PC-9 (cell line): Measurements from ENCODE around the gene CBLN3. TPM values are rescaled to one million over a fixed set of nuclear protein-coding genes. Genes with fewer than 3 reads are reported as not detected.

ENCODE experiments used
- BruUV-seq: library from RNA; stranded (reverse); fragments of 400-500 nt; replicated peaks from 2 replicates; lab custom pipeline; 2021; lab: Mats Ljungman, UMichigan
- CTCF ChIA-PET: fragments of 300-600 bp; sonication (Branson Sonifier 250); formaldehyde crosslinking; loops from one replicate; lab custom pipeline; 2022; ENCODE audit warnings: antibody characterized with exemption; lab: Charles Lee
- POLR2A ChIA-PET: fragments of 300-600 bp; sonication (Branson Sonifier 250); formaldehyde crosslinking; loops from one replicate; lab custom pipeline; 2022; ENCODE audit warnings: antibody characterized with exemption; ENCODE audit not compliant: unreplicated experiment; lab: Charles Lee
- DNase-seq, 2 experiments: peaks; one replicate each; pipeline versions ENCODE4 v3.0.0 to v3.0.0-alpha.2; 2015 to 2022; ENCODE audit warnings: mixed read lengths in 1 of 2
- H2AFZ ChIP-seq: fragments of 200-600 bp; sonication (generic); 2 replicates; pipeline ENCODE4 v1.8.1; 2017; ENCODE audit warnings: antibody characterized with exemption
- H3F3A ChIP-seq: fragments of 200-600 bp; sonication (generic); 2 replicates; pipeline ENCODE4 v1.8.1; 2017; ENCODE audit warnings: antibody characterized with exemption, mild to moderate bottlenecking, low read depth; ENCODE audit not compliant: insufficient read depth
- H3K27ac ChIP-seq: fragments of 200-600 bp; sonication (generic); 2 replicates; pipeline ENCODE4 v1.6.1; 2016; ENCODE audit warnings: mixed run types
- H3K27me3 ChIP-seq: fragments of 200-600 bp; sonication (generic); 2 replicates; pipeline ENCODE4 v1.6.1; 2016; ENCODE audit warnings: low read depth, mixed run types; ENCODE audit not compliant: insufficient read depth
- H3K36me3 ChIP-seq: fragments of 200-600 bp; sonication (generic); 2 replicates; pipeline ENCODE4 v1.6.1; 2016; ENCODE audit warnings: low read depth, mixed run types
- H3K4me1 ChIP-seq: fragments of 200-600 bp; sonication (generic); replicated peaks from 2 replicates; pipeline ENCODE4 v1.6.1; 2016; ENCODE audit warnings: mixed run types; ENCODE audit not compliant: insufficient read depth
- H3K4me2 ChIP-seq: fragments of 200-600 bp; sonication (generic); 2 replicates; pipeline ENCODE4 v1.6.1; 2017; ENCODE audit warnings: mixed run types
- H3K4me3 ChIP-seq: fragments of 200-600 bp; sonication (generic); 2 replicates; pipeline ENCODE4 v1.6.1; 2016; ENCODE audit warnings: mixed run types
- H3K79me2 ChIP-seq: fragments of 200-600 bp; sonication (generic); 2 replicates; pipeline ENCODE4 v1.6.1; 2017; ENCODE audit warnings: low read depth, mixed run types
- H3K9me2 ChIP-seq: fragments of 200-600 bp; sonication (generic); 2 replicates; pipeline ENCODE4 v1.8.1; 2017; ENCODE audit warnings: mild to moderate bottlenecking; ENCODE audit not compliant: insufficient read depth
- H3K9me3 ChIP-seq: fragments of 200-600 bp; sonication (generic); 2 replicates; pipeline ENCODE4 v1.8.1; 2016; ENCODE audit warnings: low read depth; ENCODE audit not compliant: insufficient read depth
- H4K20me1 ChIP-seq: fragments of 200-600 bp; sonication (generic); 2 replicates; pipeline ENCODE4 v1.8.1; 2017; ENCODE audit not compliant: insufficient read depth
- CTCF ChIP-seq: fragments of 200-600 bp; sonication (generic); conservative IDR thresholded peaks from 2 replicates; pipeline ENCODE4 v1.6.1; 2017; ENCODE audit warnings: mixed run types, antibody characterized with exemption, mild to moderate bottlenecking, moderate library complexity
- EZH2 ChIP-seq: fragments of 200-600 bp; sonication (generic); IDR thresholded peaks from 2 replicates; pipeline ENCODE4 v1.8.0; 2017; ENCODE audit warnings: antibody characterized with exemption, low read depth
- intact Hi-C: fragments of 100-400 bp; cut with micrococcal nuclease; formaldehyde crosslinking; loops from one replicate; pipeline ENCODE4 v1.10.0; 2022; ENCODE audit not compliant: unreplicated experiment
- total RNA-seq: library from RNA; stranded (reverse); gene quantifications from 2 replicates; pipeline ENCODE4 v1.2.3, GENCODE V29; 2021

The CBLN3 gene
- total RNA-seq, 1 experiment from 2014 or later, result 8.3 TPM

GRCh38 chr14:24436355-24437019, 7.0 kb upstream of the CBLN3 start:
- POLR2A ChIA-PET, result no interaction called here

GRCh38 chr14:24435998-24436354, 6.5 kb upstream of the CBLN3 start:
- 0 out of 2 replicates have a peak, but pooled peaks cover 4% of the 10 kb centered on the region for H4K20me1 ChIP-seq
- no peaks in the 10 kb centered on the region for H3K36me3 ChIP-seq
- BruUV-seq, result no TSS peak
- no peak for DNase-seq
- TF ChIP-seq EZH2, result no peak
- TF ChIP-seq CTCF, result no peak
- no peaks in the 10 kb centered on the region for H3K9me3 ChIP-seq
- ChIA-PET CTCF (interaction anchor here (1.0 kb wide), 1 partner anchor 103 kb away, joined by 4 read pairs; no protein-coding TSS in a partner anchor), POLR2A (no interaction called here)
- H3K4me1 ChIP-seq, result peaks cover 7% of the 10 kb centered on the region
- intact Hi-C loops, result loop anchor here (1.0 kb wide), 1 partner anchor 103 kb away; no protein-coding TSS in a partner anchor
- H3K79me2 ChIP-seq, result peaks cover 10% of the 10 kb centered on the region; the same call in 1 of the 2 replicates
- no peaks in the 10 kb centered on the region for H3K9me2 ChIP-seq
- no peak overlapping the region for H3K4me3 ChIP-seq
- H3K27ac ChIP-seq, result 0 out of 2 replicates have a peak overlapping the region, but pooled peaks have one; percentile 54
- H3K4me2 ChIP-seq, result no peak overlapping the region
- no peak overlapping the region for H2AFZ ChIP-seq
- H3K27me3 ChIP-seq, result no peaks in the 10 kb centered on the region
- peaks cover 17% of the 10 kb centered on the region; the same call in 1 of the 2 replicates for H3F3A ChIP-seq

More at GRCh38 chr14:24436355-24437019, 7.0 kb upstream of the CBLN3 start:
- Histone ChIP-seq H3K36me3 (no peaks in the 10 kb centered on the region), H3K79me2 (peaks cover 10% of the 10 kb centered on the region; the same call in 1 of the 2 replicates), H3K4me2 (no peak overlapping the region), H2AFZ (no peak overlapping the region), H3F3A (peaks cover 18% of the 10 kb centered on the region; the same call in 1 of the 2 replicates), H3K9me3 (no peaks in the 10 kb centered on the region), H4K20me1 (0 out of 2 replicates have a peak, but pooled peaks cover 4% of the 10 kb centered on the region), H3K27ac (peak overlapping the region; percentile 54; the same call in 1 of the 2 replicates), H3K4me1 (peaks cover 2% of the 10 kb centered on the region), H3K27me3 (no peaks in the 10 kb centered on the region), H3K4me3 (no peak overlapping the region), H3K9me2 (no peaks in the 10 kb centered on the region)
- DNase-seq, result peak; percentile 36 to 63
- intact Hi-C loops, result loop anchor here (1.0 kb wide), 1 partner anchor 103 kb away; no protein-coding TSS in a partner anchor
- BruUV-seq, result no TSS peak
- TF ChIP-seq CTCF, result peak; percentile 81
- no peak for TF ChIP-seq EZH2
- CTCF ChIA-PET, result interaction anchor here (1.0 kb wide), 1 partner anchor 103 kb away, joined by 4 read pairs; no protein-coding TSS in a partner anchor

- ChIA-PET POLR2A (no interaction called here), CTCF (no interaction called here)
- Histone ChIP-seq H3K4me1 (peaks cover 9% of the 10 kb centered on the region), H3K27me3 (no peaks in the 10 kb centered on the region), H3K4me2 (no peak overlapping the region), H4K20me1 (0 out of 2 replicates have a peak, but pooled peaks cover 4% of the 10 kb centered on the region), H3K9me3 (no peaks in the 10 kb centered on the region), H3F3A (peaks cover 17% of the 10 kb centered on the region; the same call in 1 of the 2 replicates), H3K4me3 (no peak overlapping the region), H3K79me2 (peaks cover 12% of the 10 kb centered on the region), H3K27ac (no peak overlapping the region), H3K36me3 (no peaks in the 10 kb centered on the region), H3K9me2 (no peaks in the 10 kb centered on the region), H2AFZ (no peak overlapping the region)
- no TSS peak for BruUV-seq
- intact Hi-C loops, result no loop called here
- no peak for DNase-seq
- TF ChIP-seq EZH2, result no peak
- no peak for TF ChIP-seq CTCF
These were observed 5.8 kb upstream of the CBLN3 start for GRCh38 chr14:24435192-24435810.
